ENCODE results near the gene KCNJ12.

DNA sequence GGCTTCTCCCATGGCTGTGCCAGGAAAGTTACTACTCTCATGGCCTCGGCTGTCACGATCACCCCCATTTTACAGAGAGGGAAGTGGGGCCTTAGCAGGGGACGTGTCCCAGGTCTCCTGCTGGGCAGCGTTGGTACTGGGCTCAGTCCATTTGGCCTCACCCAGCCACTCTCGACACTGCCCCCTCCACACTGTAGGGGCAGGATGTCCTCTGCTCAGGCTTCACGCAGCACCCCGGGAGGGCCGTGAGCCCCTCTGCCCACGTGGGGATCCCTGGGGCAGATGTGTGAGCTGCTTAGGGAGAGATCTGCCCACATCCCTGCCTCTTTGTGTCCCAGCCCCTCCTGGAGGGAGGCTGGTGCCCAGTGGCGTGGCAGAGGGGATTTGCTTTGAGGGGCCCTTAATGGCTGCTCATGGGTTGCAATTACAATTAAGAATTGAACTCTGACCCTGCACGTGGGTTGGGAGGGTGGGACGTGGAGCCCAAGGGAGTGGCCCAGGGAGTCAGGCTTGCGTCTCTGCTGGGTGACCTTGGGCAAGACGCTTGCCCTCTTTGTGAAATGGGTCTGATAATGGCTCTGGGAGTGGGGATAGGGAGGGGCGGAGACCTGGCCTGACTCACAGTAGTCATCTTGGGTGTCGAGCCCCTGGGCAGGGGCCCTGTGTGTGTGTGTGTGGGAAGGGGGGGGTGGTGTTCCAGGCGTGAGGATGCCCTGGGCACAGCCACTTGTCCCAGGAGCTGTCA, 2.3 kb upstream of the KCNJ12 start:
- TF ChIP-seq, protein P1, sequence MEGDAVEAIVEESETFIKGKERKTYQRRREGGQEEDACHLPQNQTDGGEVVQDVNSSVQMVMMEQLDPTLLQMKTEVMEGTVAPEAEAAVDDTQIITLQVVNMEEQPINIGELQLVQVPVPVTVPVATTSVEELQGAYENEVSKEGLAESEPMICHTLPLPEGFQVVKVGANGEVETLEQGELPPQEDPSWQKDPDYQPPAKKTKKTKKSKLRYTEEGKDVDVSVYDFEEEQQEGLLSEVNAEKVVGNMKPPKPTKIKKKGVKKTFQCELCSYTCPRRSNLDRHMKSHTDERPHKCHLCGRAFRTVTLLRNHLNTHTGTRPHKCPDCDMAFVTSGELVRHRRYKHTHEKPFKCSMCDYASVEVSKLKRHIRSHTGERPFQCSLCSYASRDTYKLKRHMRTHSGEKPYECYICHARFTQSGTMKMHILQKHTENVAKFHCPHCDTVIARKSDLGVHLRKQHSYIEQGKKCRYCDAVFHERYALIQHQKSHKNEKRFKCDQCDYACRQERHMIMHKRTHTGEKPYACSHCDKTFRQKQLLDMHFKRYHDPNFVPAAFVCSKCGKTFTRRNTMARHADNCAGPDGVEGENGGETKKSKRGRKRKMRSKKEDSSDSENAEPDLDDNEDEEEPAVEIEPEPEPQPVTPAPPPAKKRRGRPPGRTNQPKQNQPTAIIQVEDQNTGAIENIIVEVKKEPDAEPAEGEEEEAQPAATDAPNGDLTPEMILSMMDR (IDR thresholded peaks at IDR 0.05) = no peak
- no peak for TF ChIP-seq POLR2AphosphoS5 (IDR thresholded peaks at IDR 0.05)

Measured in suprapubic skin (tissue), 3 donors.